Measurements from ENCODE around the gene LPP.

LPP gene

GRCh38 chr3:188507244-188507720, 353.3 kb downstream of the LPP start:
- no peak for DNase-seq
- H3K9ac ChIP-seq (ENCODE audit: low read length) = no peak overlapping the region
- H3K36me3 ChIP-seq (replicated peaks; ENCODE audit: insufficient read depth, low read length) = no peaks in the 10 kb centered on the region
- H3K4me3 ChIP-seq (ENCODE audit: low read length) = no peak overlapping the region
- no peaks in the 10 kb centered on the region for H3F3A ChIP-seq (ENCODE audit: insufficient read depth, low read length)
- no peaks in the 10 kb centered on the region for H3K79me2 ChIP-seq (ENCODE audit: low read length)
- no peaks in the 10 kb centered on the region for H4K20me1 ChIP-seq (ENCODE audit: insufficient read depth, low read length)
- no peak overlapping the region for H3K4me2 ChIP-seq (ENCODE audit: low read depth, low read length)
- TF ChIP-seq EZH2 (optimal IDR thresholded peaks at IDR 0.05; ENCODE audit: low read depth, low read length) (no peak), EZH2phosphoT487 (IDR thresholded peaks at IDR 0.05; ENCODE audit: low read length) (no peak), CTCF (IDR thresholded peaks at IDR 0.05; ENCODE audit: low read length) (no peak)
- H3K9me2 ChIP-seq (replicated peaks; ENCODE audit: insufficient read depth, low read length) = no peaks in the 10 kb centered on the region
- no peaks in the 10 kb centered on the region for H3K9me3 ChIP-seq (replicated peaks; ENCODE audit: insufficient read depth, low read length)
- H3K4me1 ChIP-seq (ENCODE audit: low read length) = no peaks in the 10 kb centered on the region
- H2AFZ ChIP-seq (ENCODE audit: low read length) = no peak overlapping the region
- no peak overlapping the region for H3K27ac ChIP-seq (ENCODE audit: low read length)
- no peaks in the 10 kb centered on the region for H3K27me3 ChIP-seq (replicated peaks; ENCODE audit: insufficient read depth, low read length)

GRCh38 chr3:188508454-188508853, 354.5 kb downstream of the LPP start:
- Histone ChIP-seq H2AFZ (ENCODE audit: low read length) (no peak overlapping the region), H3K27ac (ENCODE audit: low read length) (no peak overlapping the region), H3K79me2 (ENCODE audit: low read length) (no peaks in the 10 kb centered on the region), H3K9me3 (replicated peaks; ENCODE audit: insufficient read depth, low read length) (no peaks in the 10 kb centered on the region), H3K4me3 (ENCODE audit: low read length) (no peak overlapping the region), H3K9ac (ENCODE audit: low read length) (no peak overlapping the region), H3K4me1 (ENCODE audit: low read length) (no peaks in the 10 kb centered on the region), H3K36me3 (replicated peaks; ENCODE audit: insufficient read depth, low read length) (no peaks in the 10 kb centered on the region), H3K4me2 (ENCODE audit: low read depth, low read length) (no peak overlapping the region), H3K27me3 (replicated peaks; ENCODE audit: insufficient read depth, low read length) (no peaks in the 10 kb centered on the region), H4K20me1 (ENCODE audit: insufficient read depth, low read length) (no peaks in the 10 kb centered on the region), H3F3A (ENCODE audit: insufficient read depth, low read length) (no peaks in the 10 kb centered on the region), H3K9me2 (replicated peaks; ENCODE audit: insufficient read depth, low read length) (no peaks in the 10 kb centered on the region)
- TF ChIP-seq CTCF (IDR thresholded peaks at IDR 0.05; ENCODE audit: low read length) (no peak), EZH2 (optimal IDR thresholded peaks at IDR 0.05; ENCODE audit: low read depth, low read length) (no peak), EZH2phosphoT487 (IDR thresholded peaks at IDR 0.05; ENCODE audit: low read length) (no peak)
- DNase-seq = no peak

- H3K4me1 ChIP-seq (ENCODE audit: low read length) = no peaks in the 10 kb centered on the region
- DNase-seq = no peak
- TF ChIP-seq CTCF (IDR thresholded peaks at IDR 0.05; ENCODE audit: low read length) (no peak), EZH2phosphoT487 (IDR thresholded peaks at IDR 0.05; ENCODE audit: low read length) (no peak), EZH2 (optimal IDR thresholded peaks at IDR 0.05; ENCODE audit: low read depth, low read length) (no peak)
- no peaks in the 10 kb centered on the region for H3K79me2 ChIP-seq (ENCODE audit: low read length)
- no peak overlapping the region for H2AFZ ChIP-seq (ENCODE audit: low read length)
- no peaks in the 10 kb centered on the region for H3K27me3 ChIP-seq (replicated peaks; ENCODE audit: insufficient read depth, low read length)
- H3F3A ChIP-seq (ENCODE audit: insufficient read depth, low read length) = no peaks in the 10 kb centered on the region
- no peak overlapping the region for H3K27ac ChIP-seq (ENCODE audit: low read length)
- H3K36me3 ChIP-seq (replicated peaks; ENCODE audit: insufficient read depth, low read length) = no peaks in the 10 kb centered on the region
- H3K4me2 ChIP-seq (ENCODE audit: low read depth, low read length) = no peak overlapping the region
- H4K20me1 ChIP-seq (ENCODE audit: insufficient read depth, low read length) = no peaks in the 10 kb centered on the region
- no peaks in the 10 kb centered on the region for H3K9me3 ChIP-seq (replicated peaks; ENCODE audit: insufficient read depth, low read length)
- no peaks in the 10 kb centered on the region for H3K9me2 ChIP-seq (replicated peaks; ENCODE audit: insufficient read depth, low read length)
- H3K9ac ChIP-seq (ENCODE audit: low read length) = no peak overlapping the region
- no peak overlapping the region for H3K4me3 ChIP-seq (ENCODE audit: low read length)
Measured at GRCh38 chr3:188509316-188509715, 355.4 kb downstream of the LPP start.

Data from MM.1S (cell line).